HG02884 (cell line): ENCODE measurements around the gene HTR3C.
"Not testable (repeated sequence)": the region's sequence is repeated elsewhere in the genome, so short reads cannot be mapped to it uniquely, and the experiment has no call there.

ENCODE experiments used
- ATAC-seq: cut with Tn5 transposase; IDR thresholded peaks from one replicate; pipeline ENCODE4 v1.9.1; 2021; ENCODE audit warnings: mild to moderate bottlenecking, moderate library complexity; ENCODE audit not compliant: unreplicated experiment

HTR3C gene

GRCh38 chr3:184029443-184029842 is 23.4 kb upstream of the HTR3C start:
- no peak for ATAC-seq

GRCh38 chr3:184030536-184030935 is 22.3 kb upstream of the HTR3C start:
- no peak for ATAC-seq

GRCh38 chr3:184031187-184031792 is 21.6 kb upstream of the HTR3C start, which contains the start of gene HTR3D:
HTR3D (plus strand) TSS chr3:184031742; CDS start chr3:184031742, 0 bp downstream.
- no peak for ATAC-seq

GRCh38 chr3:184037816-184038215 is 15.0 kb upstream of the HTR3C start:
- no peak for ATAC-seq

GRCh38 chr3:184038307-184038706 is 14.5 kb upstream of the HTR3C start:
- ATAC-seq = not testable (repeated sequence)

- ATAC-seq = no peak
Observed at GRCh38 chr3:184039414-184039813, 13.4 kb upstream of the HTR3C start.

GRCh38 chr3:184040010-184040409 is 12.8 kb upstream of the HTR3C start:
- no peak for ATAC-seq

- ATAC-seq = no peak
Observed at GRCh38 chr3:184042617-184043016, 10.2 kb upstream of the HTR3C start.

GRCh38 chr3:184045995-184046394 is 6.9 kb upstream of the HTR3C start:
- no peak for ATAC-seq

- no peak for ATAC-seq
Observed at GRCh38 chr3:184050217-184050847, 2.5 kb upstream of the HTR3C start.

GRCh38 chr3:184058029-184058428 is 5.2 kb downstream of the HTR3C start:
- no peak for ATAC-seq

- ATAC-seq = no peak
Observed at GRCh38 chr3:184059424-184059823, 6.6 kb downstream of the HTR3C start.

GRCh38 chr3:184062637-184063036 is 9.8 kb downstream of the HTR3C start:
- ATAC-seq = no peak

GRCh38 chr3:184066211-184066610 is 13.4 kb downstream of the HTR3C start:
- ATAC-seq = no peak

GRCh38 chr3:184067573-184068055 is 14.8 kb downstream of the HTR3C start:
- ATAC-seq = no peak

GRCh38 chr3:184068344-184068743 is 15.5 kb downstream of the HTR3C start:
- no peak for ATAC-seq

- ATAC-seq = not testable (repeated sequence)
Observed at GRCh38 chr3:184071142-184071541, 18.3 kb downstream of the HTR3C start.

GRCh38 chr3:184073621-184074020 is 20.8 kb downstream of the HTR3C start:
- no peak for ATAC-seq

- ATAC-seq = no peak
Observed at GRCh38 chr3:184075901-184076300, 23.1 kb downstream of the HTR3C start.

- ATAC-seq = no peak
Observed at GRCh38 chr3:184077881-184078280, 25.0 kb downstream of the HTR3C start.

- no peak for ATAC-seq
Observed at GRCh38 chr3:184078851-184079250, 26.0 kb downstream of the HTR3C start.

GRCh38 chr3:184081116-184081830 is 28.4 kb downstream of the HTR3C start:
- ATAC-seq = no peak
